HEK293 (cell line): ENCODE results near the gene MCM8.

Source experiments
- CTCF ChIA-PET: fragments of 350-600 bp; formaldehyde crosslinking; extraction: SDS; loops from one replicate; lab custom pipeline; 2021; ENCODE audit warnings: antibody characterized with exemption; lab: Yijun Ruan, JAX
- POLR2A ChIA-PET: fragments of 300-600 bp; formaldehyde crosslinking; extraction: SDS; loops from one replicate; lab custom pipeline; 2020; ENCODE audit warnings: antibody characterized with exemption, inconsistent platforms; lab: Yijun Ruan, JAX
- H3K27ac ChIP-seq: fragments of 200-500 bp; sonication (Bioruptor generic); 2 replicates; pipeline ENCODE4 v1.5.1; 2014; ENCODE audit warnings: low read depth, low read length, control low read depth, inconsistent platforms; ENCODE audit errors: extremely low read depth
- H3K36me3 ChIP-seq, 2 experiments: fragments of 200-500 bp in 1 of 2; sonication (Bioruptor generic) in 1 of 2; 1 replicate in 1 of 2; 2 replicates in 1 of 2; pipeline ENCODE4 v1.5.1; 2014 to 2017; ENCODE audit warnings: inconsistent platforms in 2 of 2, low read length in 2 of 2; ENCODE audit not compliant: control insufficient read depth in 2 of 2, insufficient read depth in 1 of 2
- H3K4me1 ChIP-seq: fragments of 200-500 bp; sonication (Bioruptor generic); 2 replicates; pipeline ENCODE4 v1.5.1; 2014; ENCODE audit warnings: mild to moderate bottlenecking, low read length, inconsistent platforms; ENCODE audit not compliant: control insufficient read depth, insufficient read depth
- H3K4me3 ChIP-seq: 2 replicates; pipeline ENCODE4 v1.5.1; 2011; ENCODE audit warnings: low read depth, mild to moderate bottlenecking, control low read depth, low read length, moderate library complexity
- H3K9me3 ChIP-seq: fragments of 200-500 bp; sonication (Bioruptor generic); 2 replicates; pipeline ENCODE4 v1.5.1; 2014; ENCODE audit warnings: low read depth, low read length, inconsistent platforms; ENCODE audit not compliant: control insufficient read depth, insufficient read depth
- BCL6B ChIP-seq: fragments of 450-650 bp; formaldehyde crosslinking; IDR thresholded peaks from 2 replicates; pipeline ENCODE4 v1.5.1; 2017; ENCODE audit warnings: missing biosample characterization, missing genetic modification characterization
- HOXC10 ChIP-seq: sonication (generic); formaldehyde crosslinking; IDR thresholded peaks from 2 replicates; pipeline ENCODE4 v1.8.1; 2023; ENCODE audit warnings: mild to moderate bottlenecking, missing genetic modification reagents
- PBX3 ChIP-seq: sonication (generic); formaldehyde crosslinking; IDR thresholded peaks from 2 replicates; pipeline ENCODE4 v1.8.1; 2022; ENCODE audit warnings: mild to moderate bottlenecking, moderate library complexity, missing genetic modification reagents
- SETDB1 ChIP-seq: IDR thresholded peaks from one replicate; pipeline ENCODE4 v1.6.1; 2017; ENCODE audit warnings: mild to moderate bottlenecking, low read length, moderate library complexity, mixed read lengths; ENCODE audit not compliant: insufficient read length
- ZBTB26 ChIP-seq: fragments of 450-650 bp; formaldehyde crosslinking; optimal IDR thresholded peaks from 2 replicates; pipeline ENCODE3; 2016; ENCODE audit warnings: missing biosample characterization, mild to moderate bottlenecking, missing genetic modification characterization
- ZNF121 ChIP-seq: fragments of 450-650 bp; formaldehyde crosslinking; IDR thresholded peaks from 2 replicates; pipeline ENCODE4 v1.5.1; 2016; ENCODE audit warnings: missing biosample characterization, missing genetic modification characterization
- ZNF133 ChIP-seq: fragments of 450-650 bp; formaldehyde crosslinking; IDR thresholded peaks from 2 replicates; pipeline ENCODE4 v1.5.1; 2016; ENCODE audit warnings: missing biosample characterization, missing genetic modification characterization
- ZNF138 ChIP-seq: fragments of 450-650 bp; formaldehyde crosslinking; IDR thresholded peaks from 2 replicates; pipeline ENCODE4 v1.5.1; 2016; ENCODE audit warnings: missing biosample characterization, missing genetic modification characterization, borderline replicate concordance
- ZNF169 ChIP-seq: fragments of 450-650 bp; formaldehyde crosslinking; IDR thresholded peaks from 2 replicates; pipeline ENCODE4 v1.5.1; 2016; ENCODE audit warnings: missing biosample characterization, missing genetic modification characterization
- ZNF23 ChIP-seq: fragments of 450-650 bp; formaldehyde crosslinking; IDR thresholded peaks from 2 replicates; pipeline ENCODE4 v1.5.1; 2016; ENCODE audit warnings: missing biosample characterization, missing genetic modification characterization, borderline replicate concordance
- ZNF24 ChIP-seq: fragments of 450-650 bp; formaldehyde crosslinking; IDR thresholded peaks from 2 replicates; pipeline ENCODE4 v1.5.1; 2016; ENCODE audit warnings: missing biosample characterization, missing genetic modification characterization
- ZNF292 ChIP-seq: fragments of 450-650 bp; formaldehyde crosslinking; IDR thresholded peaks from 2 replicates; pipeline ENCODE4 v1.5.1; 2016; ENCODE audit warnings: low read depth, missing biosample characterization, missing genetic modification characterization, borderline replicate concordance
- ZNF366 ChIP-seq: fragments of 450-650 bp; formaldehyde crosslinking; conservative IDR thresholded peaks from 2 replicates; pipeline ENCODE4 v1.5.1; 2016; ENCODE audit warnings: missing biosample characterization, missing genetic modification characterization
- ZNF426 ChIP-seq: fragments of 450-650 bp; formaldehyde crosslinking; IDR thresholded peaks from 2 replicates; pipeline ENCODE4 v1.5.1; 2017; ENCODE audit warnings: missing biosample characterization, missing genetic modification characterization, mild to moderate bottlenecking, inconsistent platforms, moderate library complexity
- ZNF529 ChIP-seq: fragments of 450-650 bp; formaldehyde crosslinking; IDR thresholded peaks from 2 replicates; pipeline ENCODE4 v1.5.1; 2017; ENCODE audit warnings: missing genetic modification characterization, missing biosample characterization; ENCODE audit not compliant: insufficient replicate concordance
- ZNF585B ChIP-seq: fragments of 450-650 bp; formaldehyde crosslinking; IDR thresholded peaks from 2 replicates; pipeline ENCODE4 v1.5.1; 2016; ENCODE audit warnings: missing biosample characterization, missing genetic modification characterization
- ZNF654 ChIP-seq: fragments of 450-650 bp; formaldehyde crosslinking; IDR thresholded peaks from 2 replicates; pipeline ENCODE4 v1.5.1; 2016; ENCODE audit warnings: low read depth, missing biosample characterization, missing genetic modification characterization
- ZNF837 ChIP-seq: fragments of 450-650 bp; formaldehyde crosslinking; IDR thresholded peaks from 2 replicates; pipeline ENCODE4 v1.5.1; 2016; ENCODE audit warnings: missing biosample characterization, missing genetic modification characterization
- TF ChIP-seq, protein P1 (sequence below): fragments of 450-650 bp; formaldehyde crosslinking; IDR thresholded peaks from 2 replicates; pipeline ENCODE4 v1.5.1; 2017; ENCODE audit warnings: missing biosample characterization, missing genetic modification characterization
- TF ChIP-seq, protein P2 (sequence below): fragments of 450-650 bp; formaldehyde crosslinking; IDR thresholded peaks from 2 replicates; pipeline ENCODE4 v1.5.1; 2016; ENCODE audit warnings: missing biosample characterization, missing genetic modification characterization

Gene MCM8

DNA sequence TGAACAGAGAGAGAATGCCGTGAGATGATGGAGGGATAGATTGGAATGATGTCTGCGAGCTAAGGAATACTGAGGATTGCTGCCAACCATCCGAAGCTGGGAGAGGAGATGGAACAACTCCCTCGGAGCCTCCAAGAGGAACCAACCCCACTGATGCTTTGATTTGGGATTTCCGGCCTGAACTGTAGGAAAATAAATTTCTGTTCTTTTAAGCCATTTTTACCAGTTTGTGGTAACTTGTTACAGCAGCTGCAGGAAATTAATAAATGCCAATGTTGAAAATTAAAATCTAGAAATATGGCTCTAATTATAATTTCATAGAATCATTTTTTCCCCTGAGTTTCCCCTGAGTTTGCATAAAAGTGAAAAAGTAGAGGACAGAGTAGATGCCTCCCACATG, 89.3 kb downstream of the MCM8 start:
- POLR2A ChIA-PET: interaction anchor here (0.5 kb wide), 1 partner anchor 17 kb away, joined by 4 read pairs; no protein-coding TSS in a partner anchor
- TF ChIP-seq ZNF23 (tag by site-specific recombination): no peak
- no peak for TF ChIP-seq ZNF529
- TF ChIP-seq PBX3 (CRISPR knock-in tag): no peak
- no peak for TF ChIP-seq ZNF366 (tag by site-specific recombination)
- TF ChIP-seq ZNF292: no peak
- TF ChIP-seq, protein P1, sequence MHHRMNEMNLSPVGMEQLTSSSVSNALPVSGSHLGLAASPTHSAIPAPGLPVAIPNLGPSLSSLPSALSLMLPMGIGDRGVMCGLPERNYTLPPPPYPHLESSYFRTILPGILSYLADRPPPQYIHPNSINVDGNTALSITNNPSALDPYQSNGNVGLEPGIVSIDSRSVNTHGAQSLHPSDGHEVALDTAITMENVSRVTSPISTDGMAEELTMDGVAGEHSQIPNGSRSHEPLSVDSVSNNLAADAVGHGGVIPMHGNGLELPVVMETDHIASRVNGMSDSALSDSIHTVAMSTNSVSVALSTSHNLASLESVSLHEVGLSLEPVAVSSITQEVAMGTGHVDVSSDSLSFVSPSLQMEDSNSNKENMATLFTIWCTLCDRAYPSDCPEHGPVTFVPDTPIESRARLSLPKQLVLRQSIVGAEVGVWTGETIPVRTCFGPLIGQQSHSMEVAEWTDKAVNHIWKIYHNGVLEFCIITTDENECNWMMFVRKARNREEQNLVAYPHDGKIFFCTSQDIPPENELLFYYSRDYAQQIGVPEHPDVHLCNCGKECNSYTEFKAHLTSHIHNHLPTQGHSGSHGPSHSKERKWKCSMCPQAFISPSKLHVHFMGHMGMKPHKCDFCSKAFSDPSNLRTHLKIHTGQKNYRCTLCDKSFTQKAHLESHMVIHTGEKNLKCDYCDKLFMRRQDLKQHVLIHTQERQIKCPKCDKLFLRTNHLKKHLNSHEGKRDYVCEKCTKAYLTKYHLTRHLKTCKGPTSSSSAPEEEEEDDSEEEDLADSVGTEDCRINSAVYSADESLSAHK (tag by site-specific recombination): no peak
- no peak for TF ChIP-seq ZNF133 (tag by site-specific recombination)
- TF ChIP-seq SETDB1: no peak
- no peak for TF ChIP-seq ZNF24 (tag by site-specific recombination)
- TF ChIP-seq, all 188 proteins: peak for 0
- H3K4me1 ChIP-seq: no peaks in the 10 kb centered on the region
- peaks cover 7 to 67% of the 10 kb centered on the region in 2 experiments for H3K36me3 ChIP-seq
- no peak overlapping the region for H3K4me3 ChIP-seq
- CTCF ChIA-PET: no interaction called here
- no peaks in the 10 kb centered on the region for H3K9me3 ChIP-seq
- H3K27ac ChIP-seq: no peak overlapping the region

GRCh38 chr20:6040540-6040939, 90.1 kb downstream of the MCM8 start:
- ChIA-PET POLR2A (interaction anchor here (0.5 kb wide), 1 partner anchor 16 kb away, joined by 4 read pairs; no protein-coding TSS in a partner anchor), CTCF (interaction anchor here (0.7 kb wide), 1 partner anchor 234 kb away, joined by 3 read pairs; no protein-coding TSS in a partner anchor)

More at GRCh38 chr20:6040540-6040939, 90.1 kb downstream of the MCM8 start:
- TF ChIP-seq ZNF426 (tag by site-specific recombination) (no peak), BCL6B (tag by site-specific recombination) (no peak), ZNF654 (tag by site-specific recombination) (no peak), ZNF585B (tag by site-specific recombination) (no peak), ZNF138 (tag by site-specific recombination) (no peak), ZNF169 (tag by site-specific recombination) (no peak), PBX3 (CRISPR knock-in tag) (no peak), ZBTB26 (no peak), HOXC10 (CRISPR knock-in tag) (no peak), ZNF121 (no peak), ZNF837 (no peak)
- TF ChIP-seq, protein P2, sequence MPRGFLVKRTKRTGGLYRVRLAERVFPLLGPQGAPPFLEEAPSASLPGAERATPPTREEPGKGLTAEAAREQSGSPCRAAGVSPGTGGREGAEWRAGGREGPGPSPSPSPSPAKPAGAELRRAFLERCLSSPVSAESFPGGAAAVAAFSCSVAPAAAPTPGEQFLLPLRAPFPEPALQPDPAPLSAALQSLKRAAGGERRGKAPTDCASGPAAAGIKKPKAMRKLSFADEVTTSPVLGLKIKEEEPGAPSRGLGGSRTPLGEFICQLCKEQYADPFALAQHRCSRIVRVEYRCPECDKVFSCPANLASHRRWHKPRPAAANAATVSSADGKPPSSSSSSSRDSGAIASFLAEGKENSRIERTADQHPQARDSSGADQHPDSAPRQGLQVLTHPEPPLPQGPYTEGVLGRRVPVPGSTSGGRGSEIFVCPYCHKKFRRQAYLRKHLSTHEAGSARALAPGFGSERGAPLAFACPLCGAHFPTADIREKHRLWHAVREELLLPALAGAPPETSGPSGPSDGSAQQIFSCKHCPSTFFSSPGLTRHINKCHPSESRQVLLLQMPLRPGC (tag by site-specific recombination): no peak
- TF ChIP-seq, all 188 proteins: peak for 0
- H3K4me1 ChIP-seq: no peaks in the 10 kb centered on the region
- no peak overlapping the region for H3K4me3 ChIP-seq
- no peaks in the 10 kb centered on the region for H3K9me3 ChIP-seq
- peaks cover 7 to 65% of the 10 kb centered on the region in 2 experiments for H3K36me3 ChIP-seq
- no peak overlapping the region for H3K27ac ChIP-seq
